GM12878 (cell line): ENCODE data around the gene B3GNT9. TPM values are rescaled to one million over a fixed set of nuclear protein-coding genes. Genes with fewer than 3 reads are reported as not detected.

Source experiments
- ATAC-seq: fragments of 200-7000 bp; cut with Tn5 transposase; 3 replicates; pipeline ENCODE4 v1.9.1; 2020; ENCODE audit warnings: mild to moderate bottlenecking, moderate library complexity
- BruUV-seq: library from RNA; stranded (reverse); fragments of 400-500 nt; replicated peaks from 2 replicates; lab custom pipeline; 2021; lab: Mats Ljungman, UMichigan
- CTCF ChIA-PET: fragments of 300-600 bp; sonication (Branson Sonifier 250); formaldehyde crosslinking; extraction: SDS; loops from one replicate; lab custom pipeline; 2021; ENCODE audit warnings: inconsistent platforms; lab: Yijun Ruan, JAX
- POLR2A ChIA-PET: fragments of 350-600 bp; formaldehyde crosslinking; extraction: SDS; loops from one replicate; lab custom pipeline; 2021; ENCODE audit warnings: inconsistent platforms; lab: Charles Lee
- RAD21 ChIA-PET: fragments of 300-600 bp; sonication (Branson Sonifier 250); formaldehyde crosslinking; loops from one replicate; lab custom pipeline; 2023; ENCODE audit warnings: antibody characterized with exemption; ENCODE audit not compliant: unreplicated experiment; lab: Charles Lee
- SMC1A ChIA-PET: fragments of 300-600 bp; sonication (Branson Sonifier 250); formaldehyde crosslinking; loops from one replicate; lab custom pipeline; 2023; ENCODE audit not compliant: unreplicated experiment, uncharacterized antibody; lab: Charles Lee
- DNase-seq: peaks from one replicate; pipeline ENCODE4 v3.0.0-alpha.2; 2011; ENCODE audit warnings: low read depth, low spot score
- FAIRE-seq: peaks from 3 replicates; lab custom pipeline; 2011; peaks lifted over from hg19 to GRCh38; lab: Jason Lieb, UNC
- H2AFZ ChIP-seq: 2 replicates; pipeline ENCODE4 v1.6.0; 2011; ENCODE audit warnings: low read depth, low read length, control low read depth; ENCODE audit not compliant: control insufficient read depth
- H3K27ac ChIP-seq: 2 replicates; pipeline ENCODE4 v1.5.1; 2011; ENCODE audit warnings: control low read depth; ENCODE audit not compliant: control insufficient read depth, insufficient read depth
- H3K27me3 ChIP-seq, 2 experiments: replicated peaks in 1 of 2; 2 replicates each; pipeline versions ENCODE4 v1.6.0 to v1.6.1; 2011; ENCODE audit warnings: low read length in 1 of 2; ENCODE audit not compliant: control insufficient read depth in 2 of 2, insufficient read depth in 2 of 2
- H3K36me3 ChIP-seq, 2 experiments: 2 replicates each; pipeline ENCODE4 v1.5.1; 2011; ENCODE audit warnings: low read length in 1 of 2; ENCODE audit not compliant: control insufficient read depth in 2 of 2, insufficient read depth in 2 of 2
- H3K4me1 ChIP-seq: 2 replicates; pipeline ENCODE4 v1.6.1; 2011; ENCODE audit warnings: mild to moderate bottlenecking, low read length, moderate library complexity, mixed read lengths; ENCODE audit not compliant: control insufficient read depth, insufficient read depth
- H3K4me2 ChIP-seq: 2 replicates; pipeline ENCODE4 v1.6.0; 2011; ENCODE audit warnings: control low read depth; ENCODE audit not compliant: control insufficient read depth, insufficient read depth
- H3K4me3 ChIP-seq: fragments of 200-600 bp; sonication (generic); 2 replicates; pipeline ENCODE4 v1.5.1; 2016
- H3K79me2 ChIP-seq: 2 replicates; pipeline ENCODE4 v1.6.0; 2011; ENCODE audit warnings: low read length; ENCODE audit not compliant: control insufficient read depth, insufficient read depth
- H3K9ac ChIP-seq: 2 replicates; pipeline ENCODE4 v1.8.0; 2011; ENCODE audit warnings: low read length, control low read depth, mixed read lengths; ENCODE audit not compliant: control insufficient read depth, insufficient read depth
- H3K9me3 ChIP-seq: replicated peaks from 3 replicates; pipeline ENCODE4 v1.5.1; 2011; ENCODE audit warnings: mild to moderate bottlenecking, low read length; ENCODE audit not compliant: control insufficient read depth, insufficient read depth
- H4K20me1 ChIP-seq: 2 replicates; pipeline ENCODE4 v1.6.0; 2011; ENCODE audit not compliant: control insufficient read depth, insufficient read depth
- CBFB ChIP-seq: IDR thresholded peaks from 2 replicates; pipeline ENCODE4 v1.6.1; 2016; ENCODE audit warnings: antibody characterized with exemption, low read depth
- CEBPB ChIP-seq, 2 experiments: fragments of 150-350 bp in 1 of 2; IDR thresholded peaks; 2 replicates each; pipeline ENCODE4 v1.6.1; 2012 to 2014; ENCODE audit warnings: low read depth in 2 of 2, low read length in 2 of 2, borderline replicate concordance in 1 of 2, inconsistent platforms in 1 of 2
- EGR1 ChIP-seq, 2 experiments: IDR thresholded peaks; 1 replicate in 1 of 2; 2 replicates in 1 of 2; pipeline ENCODE4 v1.6.1; 2011 to 2012; ENCODE audit warnings: low read depth in 2 of 2, low read length in 2 of 2, borderline replicate concordance in 1 of 2, mild to moderate bottlenecking in 1 of 2, moderate library complexity in 1 of 2
- FOXM1 ChIP-seq: IDR thresholded peaks from 2 replicates; pipeline ENCODE4 v1.6.1; 2012; ENCODE audit warnings: low read depth, mild to moderate bottlenecking, inconsistent platforms, low read length, moderate library complexity
- MTA2 ChIP-seq: fragments of 450-650 bp; IDR thresholded peaks from 2 replicates; pipeline ENCODE4 v1.6.1; 2016; ENCODE audit warnings: low read depth, mild to moderate bottlenecking, moderate library complexity
- NR2C2 ChIP-seq: IDR thresholded peaks from 2 replicates; pipeline ENCODE4 v1.6.1; 2011; ENCODE audit warnings: borderline replicate concordance, low read depth; ENCODE audit not compliant: control insufficient read depth, insufficient read length
- POLR2A ChIP-seq: IDR thresholded peaks from 2 replicates; pipeline ENCODE4 v1.6.1; 2011; ENCODE audit warnings: low read depth, mild to moderate bottlenecking, low read length
- RB1 ChIP-seq: fragments of 450-650 bp; formaldehyde crosslinking; IDR thresholded peaks from 2 replicates; pipeline ENCODE4 v1.6.1; 2017; ENCODE audit warnings: mild to moderate bottlenecking, borderline replicate concordance
- RBBP5 ChIP-seq: fragments of 200-600 bp; sonication (generic); conservative IDR thresholded peaks from 2 replicates; pipeline ENCODE4 v1.6.1; 2016
- RCOR1 ChIP-seq: conservative IDR thresholded peaks from 2 replicates; pipeline ENCODE4 v1.6.1; 2012; ENCODE audit warnings: low read depth, low read length, improper control_type of control experiment
- SMC3 ChIP-seq: IDR thresholded peaks from 2 replicates; pipeline ENCODE4 v1.6.1; 2011; ENCODE audit warnings: low read length, improper control_type of control experiment, borderline replicate concordance
- SUZ12 ChIP-seq: fragments of 200-600 bp; sonication (generic); IDR thresholded peaks from one replicate; pipeline ENCODE4 v1.6.1; 2018; ENCODE audit warnings: antibody characterized with exemption, mild to moderate bottlenecking; ENCODE audit not compliant: unreplicated experiment
- TCF3 ChIP-seq: IDR thresholded peaks from 2 replicates; pipeline ENCODE4 v1.6.1; 2012; ENCODE audit warnings: low read depth, mild to moderate bottlenecking, low read length, borderline replicate concordance; ENCODE audit not compliant: insufficient read depth
- YBX1 ChIP-seq: fragments of 450-650 bp; IDR thresholded peaks from 2 replicates; pipeline ENCODE4 v1.6.1; 2016; ENCODE audit warnings: antibody characterized with exemption
- ZNF217 ChIP-seq: fragments of 450-650 bp; IDR thresholded peaks from 2 replicates; pipeline ENCODE4 v1.6.1; 2017; ENCODE audit warnings: antibody characterized with exemption, mild to moderate bottlenecking
- ZNF274 ChIP-seq: IDR thresholded peaks from one replicate; pipeline ENCODE4 v1.8.0; 2011; ENCODE audit not compliant: insufficient read length, insufficient read depth
- WGBS: methylation state at CpG from one replicate; pipeline ENCODE4 v1.1.6; 2016; ENCODE audit warnings: low lambda C conversion rate; ENCODE audit not compliant: insufficient replicate concordance, insufficient coverage; ENCODE audit errors: missing lambda C conversion rate; 5-methylcytosine and 5-hydroxymethylcytosine counted together
- in situ Hi-C: fragments of 300-500 bp; cut with MboI; formaldehyde crosslinking; loops from 9 replicates; pipeline ENCODE4 v1.14.3; 2018; ENCODE audit warnings: mixed read lengths
- intact Hi-C: fragments of 100-400 bp; cut with micrococcal nuclease; formaldehyde crosslinking; loops from one replicate; pipeline ENCODE4 v1.14.2; 2022; ENCODE audit not compliant: unreplicated experiment
- polyA plus RNA-seq, 11 experiments: library from polyadenylated mRNA; depleted of rRNA in 4 of 11; unstranded in 6 of 11; stranded (reverse) in 5 of 11; fragments of >200 nt; fragmentation: Nextera tagmentation in 4 of 11; fragmentation: Illumina TruSeq in 1 of 11; extraction: Ambion mirVana in 4 of 11; extraction: Trizol in 1 of 11; gene quantifications; 1 replicate in 1 of 11; 2 replicates in 10 of 11; pipeline versions ENCODE4 v1.2.1 to v1.2.3, GENCODE V29; 2011 to 2016; ENCODE audit warnings: inconsistent platforms in 2 of 11, missing spikeins in 2 of 11, low read depth in 1 of 11
- total RNA-seq, 4 experiments: library from RNA; depleted of rRNA in 3 of 4; stranded (reverse); fragments of >200 nt in 3 of 4; fragmentation: Illumina TruSeq in 1 of 4; extraction: Trizol in 1 of 4; gene quantifications; 2 replicates each; pipeline versions ENCODE4 v1.2.1 to v1.2.3, GENCODE V29; 2013 to 2021
- TF ChIP-seq, protein P1 (sequence below): IDR thresholded peaks from 2 replicates; pipeline ENCODE4 v1.6.1; 2012; ENCODE audit warnings: low read depth, low read length, improper control_type of control experiment
- TF ChIP-seq, protein P2 (sequence below): fragments of 150-350 bp; IDR thresholded peaks from 2 replicates; pipeline ENCODE4 v1.6.1; 2014; ENCODE audit warnings: mild to moderate bottlenecking, low read depth, low read length

The B3GNT9 gene
- total and polyA plus RNA-seq, 10 of the 15 experiments (the other 5 are each of a cell fraction or from before 2014, with no cell fraction given), result 0.08 to 5.0 (median 1.9) TPM

DNA sequence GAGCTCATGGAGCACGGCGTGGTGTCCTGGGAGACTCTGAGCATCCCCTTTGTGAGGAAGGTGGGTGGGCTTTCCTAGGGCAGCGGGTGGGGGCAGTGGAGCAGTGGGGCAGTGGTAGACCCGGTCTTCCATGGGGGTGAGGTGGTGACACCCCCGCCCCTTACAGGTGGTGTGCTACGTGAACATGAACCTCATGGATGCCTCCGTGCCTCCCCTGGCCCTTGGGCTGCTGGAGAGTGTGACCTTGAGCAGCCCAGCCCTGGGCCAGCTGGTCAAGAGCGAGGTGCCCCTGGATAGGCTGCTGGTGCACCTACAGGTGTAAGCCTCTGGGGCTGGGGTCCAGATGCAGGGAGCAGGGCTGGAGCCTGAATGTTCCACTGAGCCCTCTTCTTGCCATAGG lies 49.7 kb upstream of the B3GNT9 start:
- H3K27me3 ChIP-seq, result no peaks in the 10 kb centered on the region
- no peak overlapping the region for H3K27ac ChIP-seq
- H3K9me3 ChIP-seq, result no peaks in the 10 kb centered on the region
- BruUV-seq, result no TSS peak
- peaks cover 14 to 51% of the 10 kb centered on the region in 2 experiments for H3K36me3 ChIP-seq
- FAIRE-seq (no peak), ATAC-seq (no peak), DNase-seq (no peak)
- RAD21 ChIA-PET, result no interaction called here
- peaks cover 4% of the 10 kb centered on the region; the same call in 1 of the 2 replicates for H4K20me1 ChIP-seq
- no peaks in the 10 kb centered on the region for H3K4me1 ChIP-seq
- SMC1A ChIA-PET, result no interaction called here
- no peak overlapping the region for H3K9ac ChIP-seq
- in situ Hi-C loops, result no loop called here
- TF ChIP-seq YBX1 (no peak), CEBPB (IDR thresholded peaks at IDR 0.05; ENCODE audit: borderline replicate concordance in 1 of 2, low read depth in 2 of 2, low read length in 2 of 2) (no peak), POLR2A (0 out of 2 replicates have a peak, but pooled peaks have one; percentile 41)
- intact Hi-C loops, result no loop called here
- 85% methylated on average over 8 of the region's 8 CpGs for WGBS
- no peak overlapping the region for H2AFZ ChIP-seq
- H3K79me2 ChIP-seq, result no peaks in the 10 kb centered on the region
- H3K4me2 ChIP-seq, result no peak overlapping the region
- no peak overlapping the region for H3K4me3 ChIP-seq
- POLR2A ChIA-PET, result no interaction called here
- CTCF ChIA-PET, result no interaction called here

DNA sequence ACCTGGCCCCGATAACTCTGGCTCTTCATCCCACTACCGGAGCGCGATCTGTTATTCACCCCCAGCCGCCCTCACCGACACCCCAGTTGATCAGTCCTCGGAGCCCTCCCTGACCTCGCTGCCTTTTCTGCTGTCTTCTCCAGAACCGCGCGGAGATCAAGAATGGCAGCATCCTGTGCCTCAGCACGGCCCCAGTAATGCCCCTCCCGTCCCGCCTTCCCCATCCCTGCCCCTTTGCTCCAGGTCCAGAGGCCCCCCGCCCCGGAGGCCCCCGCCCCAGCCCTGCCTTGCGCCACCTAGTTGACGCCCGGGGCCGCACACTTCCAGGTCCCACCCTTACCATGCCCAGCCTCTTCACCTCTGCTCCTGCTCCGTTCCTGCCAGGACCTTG lies 49.0 kb upstream of the B3GNT9 start:
- FAIRE-seq, result no peak
- Histone ChIP-seq H3K9me3 (no peaks in the 10 kb centered on the region), H3K27ac (no peak overlapping the region), H2AFZ (no peak overlapping the region), H3K9ac (no peak overlapping the region), H3K4me3 (no peak overlapping the region), H3K4me1 (no peaks in the 10 kb centered on the region), H3K36me3 (peaks cover 21 to 52% of the 10 kb centered on the region in 2 experiments), H3K79me2 (no peaks in the 10 kb centered on the region), H4K20me1 (peaks cover 7% of the 10 kb centered on the region; the same call in 1 of the 2 replicates), H3K4me2 (no peak overlapping the region), H3K27me3 (no peaks in the 10 kb centered on the region)
- no TSS peak for BruUV-seq
- DNase-seq, result no peak
- intact Hi-C loops (no loop called here), in situ Hi-C loops (no loop called here)
- WGBS, result 96% methylated on average over 15 of the region's 22 CpGs
- ChIA-PET POLR2A (no interaction called here), SMC1A (no interaction called here), RAD21 (no interaction called here), CTCF (no interaction called here)
- no peak for ATAC-seq
- TF ChIP-seq SUZ12 (no peak), ZNF217 (no peak), TCF3 (no peak), RB1 (no peak), SMC3 (no peak), RBBP5 (no peak), NR2C2 (no peak), FOXM1 (no peak), EGR1 (IDR thresholded peaks at IDR 0.05; ENCODE audit: borderline replicate concordance in 1 of 2, low read depth in 2 of 2, low read length in 2 of 2) (no peak), CBFB (no peak), ZNF274 (no peak), MTA2 (no peak), RCOR1 (no peak)
- TF ChIP-seq, protein P1, sequence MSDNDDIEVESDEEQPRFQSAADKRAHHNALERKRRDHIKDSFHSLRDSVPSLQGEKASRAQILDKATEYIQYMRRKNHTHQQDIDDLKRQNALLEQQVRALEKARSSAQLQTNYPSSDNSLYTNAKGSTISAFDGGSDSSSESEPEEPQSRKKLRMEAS, result no peak
- TF ChIP-seq, protein P2, sequence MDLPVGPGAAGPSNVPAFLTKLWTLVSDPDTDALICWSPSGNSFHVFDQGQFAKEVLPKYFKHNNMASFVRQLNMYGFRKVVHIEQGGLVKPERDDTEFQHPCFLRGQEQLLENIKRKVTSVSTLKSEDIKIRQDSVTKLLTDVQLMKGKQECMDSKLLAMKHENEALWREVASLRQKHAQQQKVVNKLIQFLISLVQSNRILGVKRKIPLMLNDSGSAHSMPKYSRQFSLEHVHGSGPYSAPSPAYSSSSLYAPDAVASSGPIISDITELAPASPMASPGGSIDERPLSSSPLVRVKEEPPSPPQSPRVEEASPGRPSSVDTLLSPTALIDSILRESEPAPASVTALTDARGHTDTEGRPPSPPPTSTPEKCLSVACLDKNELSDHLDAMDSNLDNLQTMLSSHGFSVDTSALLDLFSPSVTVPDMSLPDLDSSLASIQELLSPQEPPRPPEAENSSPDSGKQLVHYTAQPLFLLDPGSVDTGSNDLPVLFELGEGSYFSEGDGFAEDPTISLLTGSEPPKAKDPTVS, result no peak
